Measurements from ENCODE around the gene TCF4.

DNA sequence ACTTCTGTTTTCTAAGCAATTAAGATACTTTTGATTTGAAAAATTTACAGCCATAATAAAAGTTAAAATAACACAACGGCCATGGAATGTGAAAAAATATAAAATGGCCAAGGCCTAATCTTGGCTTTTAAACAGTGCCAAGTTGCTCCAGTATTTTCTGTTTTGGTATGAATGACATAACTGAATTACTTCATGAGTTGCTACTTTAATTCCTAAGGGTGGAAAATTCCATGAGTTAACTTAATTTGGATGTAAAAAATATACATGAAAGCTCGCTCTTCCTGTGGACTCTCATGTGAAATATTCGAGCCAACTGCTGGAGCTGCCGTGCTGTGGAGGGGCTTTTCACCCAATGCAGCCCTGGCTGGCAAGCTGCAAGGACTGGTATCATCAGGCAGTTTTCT is 342.8 kb downstream of the TCF4 start:
- TF ChIP-seq GLIS3 (CRISPR knock-in tag; IDR thresholded peaks at IDR 0.05) (no peak), ZC3H10 (CRISPR knock-in tag; IDR thresholded peaks at IDR 0.05) (no peak), ZFP3 (CRISPR knock-in tag; IDR thresholded peaks at IDR 0.05) (no peak), TOX (CRISPR knock-in tag; IDR thresholded peaks at IDR 0.05; ENCODE audit: borderline replicate concordance) (no peak), ZNF70 (CRISPR knock-in tag; IDR thresholded peaks at IDR 0.05) (no peak)
- TF ChIP-seq, protein P1, sequence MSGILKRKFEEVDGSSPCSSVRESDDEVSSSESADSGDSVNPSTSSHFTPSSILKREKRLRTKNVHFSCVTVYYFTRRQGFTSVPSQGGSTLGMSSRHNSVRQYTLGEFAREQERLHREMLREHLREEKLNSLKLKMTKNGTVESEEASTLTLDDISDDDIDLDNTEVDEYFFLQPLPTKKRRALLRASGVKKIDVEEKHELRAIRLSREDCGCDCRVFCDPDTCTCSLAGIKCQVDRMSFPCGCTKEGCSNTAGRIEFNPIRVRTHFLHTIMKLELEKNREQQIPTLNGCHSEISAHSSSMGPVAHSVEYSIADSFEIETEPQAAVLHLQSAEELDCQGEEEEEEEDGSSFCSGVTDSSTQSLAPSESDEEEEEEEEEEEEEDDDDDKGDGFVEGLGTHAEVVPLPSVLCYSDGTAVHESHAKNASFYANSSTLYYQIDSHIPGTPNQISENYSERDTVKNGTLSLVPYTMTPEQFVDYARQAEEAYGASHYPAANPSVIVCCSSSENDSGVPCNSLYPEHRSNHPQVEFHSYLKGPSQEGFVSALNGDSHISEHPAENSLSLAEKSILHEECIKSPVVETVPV (CRISPR knock-in tag; IDR thresholded peaks at IDR 0.05), result no peak

Measured in SK-N-SH treated with all-trans-retinoic acid at 6 μM for 48 hours (cell line).